Stimulated activated naive CD4-positive, alpha-beta T cell treated with Interleukin-2 at 50 U/mL for 16 hours (primary cell): Measurements from ENCODE around the gene GMNN.
"Not testable (repeated sequence)": the region's sequence is repeated elsewhere in the genome, so short reads cannot be mapped to it uniquely, and the experiment has no call there.

Experiments used
- DNase-seq: peaks from one replicate; lab custom pipeline; 2025; lab: John Stamatoyannopoulos, UW

GMNN gene

DNA sequence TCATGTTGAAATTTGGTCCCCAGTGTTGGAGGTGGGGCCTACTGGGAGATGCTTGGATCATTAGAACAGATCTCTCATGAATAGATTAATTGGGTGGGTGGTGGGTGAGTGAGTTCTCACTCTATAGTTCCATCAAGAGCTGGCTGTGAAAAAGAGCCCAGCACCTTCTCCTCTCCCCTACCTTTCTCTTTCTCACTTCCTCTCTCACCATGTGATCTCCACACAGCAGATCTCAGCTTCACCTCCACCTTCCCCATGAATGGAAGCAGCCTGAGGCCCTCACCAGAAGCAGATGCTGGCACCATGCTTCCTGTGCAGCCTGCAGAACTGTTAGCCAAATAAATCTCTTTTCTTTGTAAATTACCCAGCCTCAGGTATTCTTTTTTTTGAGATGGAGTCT lies 12.9 kb upstream of the GMNN start:
- DNase-seq, result no peak

DNA sequence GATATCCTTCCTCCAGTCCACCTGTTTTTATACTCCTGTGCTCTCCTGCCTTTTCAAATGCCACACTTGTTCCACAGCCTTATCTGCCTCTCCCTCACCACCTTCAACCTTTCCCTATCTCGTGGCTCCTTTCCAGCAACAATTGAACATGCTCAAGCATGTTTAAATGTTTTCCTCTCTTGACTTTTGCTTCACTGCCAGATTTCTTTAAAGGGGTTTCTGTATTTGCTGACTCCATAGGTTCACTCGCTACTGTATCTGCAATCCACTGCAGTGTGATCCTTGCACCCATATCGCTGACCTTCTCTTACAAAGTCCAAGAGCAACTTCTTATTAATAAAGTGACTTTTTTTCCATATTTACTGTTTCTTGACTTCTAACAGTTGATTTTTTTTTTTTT lies 11.2 kb upstream of the GMNN start:
- DNase-seq, result no peak

DNA sequence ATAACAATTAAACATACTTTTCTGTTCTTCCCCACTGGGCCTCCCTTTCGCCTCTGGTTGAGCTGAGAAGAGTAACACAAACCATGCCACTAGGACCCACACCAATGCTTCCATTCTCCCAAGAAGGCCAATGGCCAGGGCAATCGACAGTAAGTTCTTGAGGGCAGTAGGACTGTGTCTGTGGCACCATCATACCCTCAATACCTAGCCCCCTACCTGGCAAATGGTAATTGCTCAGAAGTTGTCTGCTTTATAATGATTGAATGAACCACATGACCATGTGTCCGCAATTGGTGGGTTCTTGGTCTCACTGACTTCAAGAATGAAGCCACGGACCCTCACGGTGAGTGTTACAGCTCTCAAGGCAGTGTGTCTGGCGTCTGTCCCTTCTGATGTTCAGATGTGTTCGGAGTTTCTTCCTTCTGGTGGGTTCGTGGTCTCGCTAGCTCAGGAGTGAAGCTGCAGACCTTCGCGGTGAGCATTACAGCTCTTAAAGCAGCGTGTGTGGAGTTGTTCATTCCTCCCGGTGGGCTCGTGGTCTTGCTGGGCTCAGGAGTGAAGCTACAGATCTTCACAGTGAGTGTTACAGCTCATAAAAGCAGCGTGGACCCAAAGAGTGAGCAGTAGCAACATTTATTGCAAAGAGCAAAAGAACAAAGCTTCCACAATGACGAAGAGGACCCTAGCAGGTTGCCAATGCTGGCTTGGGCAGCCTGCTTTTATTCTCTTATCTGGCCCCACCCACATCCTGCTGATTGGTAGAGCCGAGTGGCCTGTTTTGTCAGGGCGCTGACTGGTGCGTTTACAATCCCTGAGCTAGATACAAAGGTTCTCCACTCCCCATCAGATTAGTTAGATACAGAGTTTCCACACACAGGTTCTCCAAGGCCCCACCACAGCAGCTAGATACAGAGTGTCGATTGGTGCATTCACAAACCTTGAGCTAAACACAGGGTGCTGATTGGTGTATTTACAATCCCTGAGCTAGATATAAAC lies 9.6 kb upstream of the GMNN start:
- DNase-seq, result not testable (repeated sequence)

DNA sequence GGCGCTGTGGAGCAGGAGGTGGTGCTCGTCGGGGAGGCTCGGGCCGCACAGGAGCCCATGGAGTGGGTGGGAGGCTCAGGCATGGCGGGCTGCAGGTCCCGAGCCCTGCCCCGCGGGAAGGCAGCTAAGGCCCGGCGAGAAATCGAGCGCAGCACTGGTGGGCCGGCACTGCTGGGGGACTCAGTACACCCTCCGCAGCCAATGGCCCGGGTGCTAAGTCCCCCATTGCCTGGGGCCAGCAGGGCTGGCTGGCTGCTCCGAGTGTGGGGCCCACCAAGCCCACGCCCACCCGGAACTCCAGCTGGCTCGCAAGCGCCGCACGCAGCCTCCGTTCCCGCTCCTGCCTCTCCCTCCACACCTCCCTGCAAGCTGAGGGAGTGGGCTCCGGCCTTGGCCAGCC lies 8.8 kb upstream of the GMNN start:
- DNase-seq, result not testable (repeated sequence)

DNA sequence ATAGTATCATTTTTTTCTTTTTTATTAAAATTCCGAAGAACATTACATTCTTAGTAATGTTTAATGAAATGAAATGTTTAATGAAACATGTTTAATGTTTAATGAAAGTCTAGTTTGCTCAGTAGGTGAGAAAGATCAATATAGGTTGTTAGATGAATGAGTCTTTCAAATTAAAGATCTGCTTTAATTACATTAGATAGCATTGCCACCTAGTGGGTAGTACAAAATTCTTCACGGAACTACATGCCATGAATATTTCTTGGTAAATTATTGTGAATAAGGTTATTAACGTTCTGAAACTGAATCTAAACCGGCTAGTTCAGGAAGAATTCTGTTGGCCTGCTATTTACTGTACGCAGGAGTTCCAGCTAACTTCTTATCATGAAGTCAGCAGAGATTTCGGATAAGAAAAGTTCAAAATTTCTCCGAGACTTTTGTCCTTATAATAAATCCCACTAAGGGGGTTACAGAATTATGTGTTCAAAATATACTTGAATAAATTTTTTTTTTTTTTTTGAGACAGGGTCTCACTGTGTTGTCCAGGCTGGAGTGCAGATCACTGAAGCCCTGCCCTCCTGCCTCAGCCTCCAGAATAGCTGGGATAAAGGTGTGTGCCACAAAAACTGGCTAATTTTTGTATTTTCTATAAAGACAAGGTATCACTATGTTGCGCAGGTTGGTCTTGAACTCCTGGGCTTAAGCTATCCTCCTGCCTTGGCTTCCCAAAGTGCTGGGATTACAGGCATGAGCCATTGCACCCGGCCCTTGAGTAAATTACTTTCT lies 7.9 kb upstream of the GMNN start:
- DNase-seq, result no peak

DNA sequence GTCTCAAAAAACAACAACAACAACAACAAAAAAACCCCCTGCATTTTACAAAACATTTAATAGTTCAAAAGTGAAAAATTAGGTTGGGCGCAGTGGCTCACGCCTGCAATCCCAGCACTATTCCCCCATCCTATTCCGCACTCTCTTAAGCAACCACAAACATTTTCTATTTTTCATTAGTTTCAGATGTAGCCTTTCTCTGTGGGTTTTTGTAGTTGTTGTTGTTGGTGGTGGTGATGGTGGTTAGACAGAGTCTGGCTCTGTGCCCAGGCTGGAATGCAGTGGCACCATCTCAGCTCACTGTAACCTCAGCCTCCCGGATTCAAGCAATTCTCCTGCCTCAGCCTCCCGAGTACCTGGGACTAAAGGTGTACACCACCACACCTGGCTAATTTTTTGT lies 6.4 kb upstream of the GMNN start:
- no peak for DNase-seq

DNA sequence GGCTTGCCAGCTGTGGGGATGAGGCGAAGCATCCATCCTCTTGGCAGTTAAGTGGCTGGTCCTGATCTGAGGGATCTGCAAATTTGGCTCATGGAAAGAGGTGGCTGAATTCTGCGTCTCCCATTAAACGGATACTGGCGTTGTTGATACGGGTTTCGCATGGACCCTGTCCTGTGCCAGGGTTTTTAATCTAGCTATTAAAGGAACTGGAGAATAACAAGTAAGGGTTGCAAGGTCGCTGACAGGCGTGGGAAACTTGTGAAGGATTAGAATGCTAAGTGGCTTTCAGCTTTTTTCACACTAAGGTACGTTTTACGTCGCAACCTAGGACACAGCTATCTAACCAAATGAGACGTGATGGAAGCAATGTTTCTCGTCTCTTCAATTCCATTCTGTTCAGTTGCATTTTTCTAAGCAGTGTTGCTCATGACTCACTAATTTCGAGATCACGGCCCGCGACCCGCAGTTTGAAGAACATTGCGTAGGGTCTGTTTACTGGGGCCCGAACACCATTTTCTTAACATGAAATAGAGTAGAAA lies 852 bp downstream of the GMNN start:
- DNase-seq, result peak; percentile 45

DNA sequence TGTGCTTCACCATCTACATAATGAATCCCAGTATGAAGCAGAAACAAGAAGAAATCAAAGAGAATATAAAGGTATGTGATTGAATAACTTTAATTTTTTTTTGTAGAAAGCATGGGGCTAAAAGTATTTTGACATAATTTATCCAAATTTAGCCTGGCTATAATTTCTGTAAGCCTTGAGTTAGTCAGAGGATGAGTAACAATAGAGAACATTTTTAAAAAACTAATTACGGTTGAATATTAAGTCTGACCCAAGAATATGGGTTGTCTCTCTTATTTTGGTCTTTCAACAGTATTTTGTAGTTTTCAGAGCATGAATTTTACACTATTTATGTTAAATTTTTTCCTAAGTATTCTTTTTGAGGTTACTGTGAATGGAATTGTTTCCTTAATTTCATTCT lies 2.5 kb downstream of the GMNN start:
- no peak for DNase-seq

DNA sequence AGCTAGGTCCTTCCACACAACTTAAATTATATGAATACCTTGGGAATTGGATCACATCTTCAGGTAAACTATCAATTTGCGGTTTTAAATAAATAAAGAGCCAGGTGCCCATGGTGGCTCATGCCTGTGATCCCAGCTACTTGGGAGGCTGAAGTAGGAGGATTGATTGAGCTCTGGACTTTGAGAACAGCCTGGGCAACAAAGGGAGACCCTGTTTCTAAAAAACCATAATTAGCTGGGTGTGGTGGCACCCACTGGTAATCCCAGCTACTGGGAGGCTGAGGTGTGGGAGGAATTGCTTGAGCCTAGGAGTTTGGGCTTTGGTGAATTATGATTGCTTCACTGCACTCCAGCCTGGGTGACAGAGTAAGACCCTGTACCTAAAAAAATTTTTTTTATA lies 3.4 kb downstream of the GMNN start:
- no peak for DNase-seq

DNA sequence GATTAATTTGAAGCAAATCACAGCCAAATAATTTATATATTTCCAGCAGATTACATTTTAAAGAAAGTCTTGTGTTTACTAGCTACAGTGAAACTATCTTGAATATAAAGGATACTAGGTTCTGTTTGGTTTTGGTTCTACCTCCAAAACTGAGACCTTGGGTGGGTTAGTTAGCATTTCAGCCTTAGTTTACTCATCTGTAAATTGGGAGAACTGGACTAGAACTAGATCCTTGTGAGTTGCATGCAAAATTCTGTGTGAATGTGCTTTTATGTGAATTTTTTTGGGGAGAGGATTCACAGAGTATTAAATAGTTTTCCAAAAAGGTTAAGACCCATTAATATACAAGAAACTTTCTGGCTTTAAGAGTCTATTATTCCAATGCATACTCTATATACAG lies 4.1 kb downstream of the GMNN start:
- DNase-seq, result no peak

DNA sequence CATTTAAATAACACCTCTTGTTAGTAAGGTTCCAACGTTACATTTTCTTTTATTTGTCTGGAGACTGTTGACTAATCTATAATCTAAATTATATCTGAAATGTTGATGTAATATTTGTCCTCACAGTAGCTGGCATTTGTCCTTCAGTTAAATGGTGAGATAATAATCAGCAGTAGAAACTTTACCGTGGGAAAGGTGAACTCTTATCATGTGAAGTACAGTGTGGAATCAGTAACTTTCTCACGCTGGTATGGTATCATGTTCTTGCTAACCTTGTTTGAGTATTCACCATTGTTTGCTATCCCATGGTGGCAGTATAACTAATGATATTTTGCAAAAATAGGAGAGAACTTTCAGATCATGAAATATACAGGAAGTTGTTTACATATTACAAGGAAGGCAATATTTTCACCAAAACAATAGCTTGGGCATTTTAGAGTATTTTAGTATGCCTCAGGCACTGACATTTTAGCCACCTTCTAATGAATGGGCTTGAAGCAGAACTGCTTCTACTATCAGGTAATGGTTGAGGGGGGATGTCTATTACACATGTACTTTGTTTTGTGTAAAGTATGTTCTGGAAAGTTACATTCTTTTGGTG lies 4.8 kb downstream of the GMNN start:
- no peak for DNase-seq

DNA sequence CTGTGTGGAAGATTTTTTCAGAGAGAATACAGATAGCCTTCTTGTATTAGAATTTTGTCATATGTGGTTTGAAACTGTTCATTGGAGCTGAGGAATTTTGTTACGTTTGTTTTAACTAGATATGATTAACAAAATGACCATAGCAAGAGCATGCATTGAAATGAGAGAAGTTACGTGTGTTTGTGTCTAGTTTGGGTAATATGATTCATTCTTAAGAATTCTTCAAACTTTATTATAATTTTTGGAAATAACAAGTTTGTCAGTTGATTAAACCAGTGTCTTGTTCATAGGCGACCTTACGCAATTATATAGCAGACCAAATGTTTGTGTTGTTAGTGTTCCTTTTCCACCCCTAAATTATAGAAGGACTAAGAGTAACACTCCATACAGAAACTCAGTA lies 5.5 kb downstream of the GMNN start:
- no peak for DNase-seq

DNA sequence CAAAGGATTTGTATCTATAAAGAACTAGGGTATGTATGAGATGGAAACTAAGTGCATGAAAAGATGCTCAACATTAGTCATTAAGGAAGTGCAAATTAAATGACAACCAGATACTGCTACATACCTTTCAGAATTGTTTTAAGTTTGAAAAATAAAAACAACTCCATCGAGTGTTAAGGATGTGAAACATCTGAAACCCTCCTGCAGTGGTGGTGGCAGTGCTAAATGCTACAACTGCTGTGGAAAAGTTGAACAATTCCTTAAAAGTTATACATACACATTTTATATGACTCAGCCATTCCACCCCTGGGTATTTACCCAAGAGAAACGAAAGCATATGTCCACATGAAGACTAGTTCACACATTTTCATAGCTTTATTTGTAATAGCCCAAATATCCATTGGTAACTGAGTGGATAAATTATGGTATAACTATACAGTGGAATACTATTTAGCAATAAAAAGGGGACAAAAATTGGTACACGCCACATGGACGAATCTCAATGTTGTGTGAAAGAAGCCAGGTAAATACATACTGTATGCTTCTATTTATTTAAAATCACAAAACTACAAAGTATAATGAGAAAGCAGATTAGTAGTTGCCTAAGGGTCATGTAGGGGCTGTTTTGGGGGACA lies 13.4 kb downstream of the GMNN start:
- DNase-seq, result peak; percentile 1

DNA sequence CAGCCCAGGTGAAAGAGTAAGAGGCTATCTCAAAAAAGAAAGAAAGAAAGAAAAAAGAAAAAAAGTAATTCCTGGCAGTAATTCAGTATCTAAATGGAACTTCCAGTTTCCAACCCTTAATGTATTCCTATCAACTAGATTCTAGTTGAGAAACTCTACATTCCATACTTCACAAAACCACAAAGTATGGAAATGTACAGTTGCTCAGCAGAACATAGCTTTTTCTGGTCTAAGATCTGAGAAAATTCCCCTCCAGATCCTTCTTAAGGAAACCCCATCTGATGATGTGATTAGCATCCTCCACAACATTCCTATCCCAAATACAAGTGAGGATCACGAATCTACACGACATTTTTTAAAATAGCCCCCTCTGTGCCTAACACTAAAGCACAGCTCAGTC lies 20.4 kb downstream of the GMNN start:
- no peak for DNase-seq

DNA sequence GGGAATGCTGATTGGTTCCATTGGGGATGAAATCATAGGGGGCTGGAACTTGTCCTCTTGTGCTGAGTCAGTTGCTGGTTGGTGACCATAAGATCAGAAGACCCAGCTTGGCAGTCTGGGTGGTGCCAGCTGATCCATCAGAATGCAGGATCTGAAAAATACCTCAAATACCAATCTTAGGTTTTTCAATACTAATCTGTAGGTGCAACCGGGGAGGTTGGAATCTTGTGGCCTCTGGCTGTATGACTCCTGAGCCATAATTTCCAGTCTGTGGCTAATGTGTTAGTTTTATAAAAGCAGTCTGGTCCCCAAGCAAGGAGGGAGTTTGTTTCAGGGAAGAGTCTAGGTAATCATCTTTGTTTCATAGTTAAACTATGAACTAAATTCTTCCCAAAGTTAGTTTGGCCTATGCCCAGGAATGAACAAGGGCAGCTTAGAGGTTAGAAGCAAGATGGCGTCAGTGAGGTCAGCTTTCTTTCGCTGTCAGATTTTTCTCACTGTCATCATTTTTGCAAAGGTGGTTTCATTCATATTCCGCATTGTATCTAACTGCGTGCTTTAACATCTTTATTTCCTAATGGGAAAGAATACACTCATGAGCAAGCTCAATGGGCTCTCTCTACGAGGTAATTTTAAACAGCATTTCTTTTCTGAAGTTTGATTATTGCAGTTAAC lies 22.0 kb downstream of the GMNN start:
- DNase-seq, result peak; percentile 1

DNA sequence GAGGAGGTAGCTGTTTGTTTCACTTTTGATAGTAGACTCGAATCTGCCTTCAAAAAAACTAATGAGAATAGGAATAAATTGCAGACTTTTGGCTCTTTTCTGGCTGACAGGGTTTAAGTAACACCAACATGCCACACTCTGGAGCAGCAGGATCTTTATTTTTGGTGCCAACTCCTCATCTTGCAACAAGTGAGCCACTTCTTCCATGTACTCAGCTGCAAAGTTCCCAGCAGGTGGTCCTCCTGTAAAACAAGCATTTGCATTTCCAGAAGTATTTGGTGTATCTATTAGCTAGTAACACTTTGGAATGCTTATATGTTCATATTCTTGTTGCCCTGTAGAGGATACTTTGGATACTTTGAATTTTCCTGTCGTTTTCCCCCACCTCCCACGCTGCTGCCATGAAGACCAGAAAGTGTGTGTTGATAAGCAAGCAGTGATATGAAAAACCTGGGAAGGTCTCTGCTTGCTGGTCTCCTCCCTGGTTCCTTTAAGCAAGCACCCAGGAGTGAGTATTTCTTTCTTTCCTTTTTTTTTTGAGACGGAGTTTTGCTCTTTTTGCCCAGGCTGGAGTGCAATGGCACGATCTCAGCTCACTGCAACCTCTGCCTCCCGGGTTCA lies 23.0 kb downstream of the GMNN start:
- DNase-seq, result no peak

DNA sequence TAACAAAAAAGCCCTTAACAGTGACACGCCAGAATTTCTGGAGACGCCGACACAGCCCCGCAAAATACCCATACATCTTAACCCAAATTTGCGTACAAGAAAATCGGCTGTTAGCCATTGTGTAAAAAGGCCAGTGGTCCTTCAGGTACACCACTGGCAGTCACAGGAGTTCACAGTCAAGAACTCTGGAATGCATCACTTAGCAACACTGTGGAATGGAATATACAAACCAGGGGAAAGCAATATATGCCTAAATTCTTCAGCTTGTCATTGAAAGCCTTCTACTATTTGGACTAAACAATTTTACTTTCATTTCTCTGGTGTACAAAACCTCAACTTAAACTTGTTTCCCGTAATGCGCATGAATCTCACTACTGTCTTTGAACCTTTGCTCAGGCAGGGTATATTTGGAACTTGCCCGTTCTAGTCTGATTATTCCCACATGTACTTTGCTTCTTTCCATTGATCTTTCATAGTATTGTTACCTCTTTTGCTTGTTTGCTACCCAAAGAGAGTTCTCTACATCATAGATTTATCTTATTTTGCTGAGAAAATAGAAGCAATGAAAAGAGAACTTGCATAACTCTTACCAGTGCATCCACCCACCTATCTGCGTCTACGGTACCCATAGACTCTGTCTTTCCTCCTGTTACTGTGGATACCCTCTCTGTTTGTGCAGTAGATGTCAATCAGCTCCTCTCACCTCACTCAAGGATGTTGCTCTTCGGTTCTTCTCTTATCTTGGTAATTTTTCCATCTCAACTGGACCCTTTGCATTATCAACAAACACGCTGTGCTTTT lies 24.2 kb downstream of the GMNN start, which contains the start of gene ARMH2:
Gene ARMH2 (minus strand): TSS at position 178 of the 801 bp plus-strand sequence. CDS start 60 bp downstream, at position 118.
- DNase-seq, result no peak

DNA sequence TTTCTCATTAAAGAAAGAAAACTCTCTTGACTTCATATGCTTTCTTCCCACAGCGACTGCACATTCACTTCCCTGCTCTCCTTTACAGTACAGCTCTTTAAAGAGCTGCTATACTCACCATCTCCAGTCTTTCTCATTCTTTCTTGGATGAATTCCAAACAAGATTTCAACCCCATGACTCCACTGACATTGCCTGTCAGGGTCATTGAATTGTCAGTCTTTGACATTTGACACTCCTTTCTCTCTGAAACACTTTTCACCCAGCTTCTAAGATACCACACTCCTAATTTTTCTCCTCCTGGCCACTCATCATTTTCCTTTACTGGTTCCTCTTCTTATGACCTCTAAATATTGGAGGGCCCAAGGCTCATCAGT lies 24.8 kb downstream of the GMNN start:
- no peak for DNase-seq

DNA sequence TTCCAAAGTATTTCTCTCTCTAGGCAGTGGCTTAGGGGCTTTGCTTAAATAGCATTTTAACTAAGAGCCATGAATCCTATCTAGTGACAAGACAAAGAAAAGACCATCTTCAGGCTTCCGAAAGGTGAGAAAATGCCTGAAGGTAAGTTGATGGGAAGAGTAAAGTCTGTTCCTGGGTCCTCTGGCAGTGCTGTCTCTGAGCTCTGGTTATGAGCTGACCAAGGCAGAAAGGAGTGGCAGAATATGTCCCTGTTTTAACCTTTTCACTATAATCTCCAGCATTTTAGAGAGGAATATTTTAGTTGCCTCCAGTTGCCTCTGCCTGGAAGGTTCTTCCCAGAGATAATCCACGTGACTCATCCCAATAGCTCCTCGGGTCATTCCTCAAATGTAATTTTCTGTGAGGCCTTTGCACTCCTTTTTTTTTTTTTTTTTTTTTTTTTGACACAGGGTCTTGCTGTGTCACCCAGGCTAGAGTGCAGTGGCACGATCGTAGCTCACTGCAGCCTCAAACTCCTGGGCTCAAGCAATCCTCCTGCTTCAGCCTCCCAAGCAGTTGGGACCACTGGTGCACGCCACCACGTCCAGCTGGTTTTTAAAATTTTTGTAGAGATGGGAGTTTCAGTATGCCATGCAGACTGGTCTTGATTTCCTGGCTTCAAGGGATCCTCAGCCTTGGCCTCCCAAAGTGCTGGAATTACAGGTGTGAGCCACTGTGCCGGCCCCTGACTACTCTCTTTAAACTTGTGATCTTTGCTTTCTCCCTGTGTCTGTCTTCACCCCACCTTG lies 27.7 kb downstream of the GMNN start:
- DNase-seq, result no peak
